Stimulated activated CD4-positive, alpha-beta T cell treated with anti-CD3 and anti-CD28 coated beads, TNF-alpha, amount 100 ng/mL, for 24 hours (primary cell): ENCODE measurements around the gene PRR36.
A peak's percentile ranks its signal among the peaks of the same experiment; 100 is the strongest.
"Not testable (repeated sequence)": the region's sequence is repeated elsewhere in the genome, so short reads cannot be mapped to it uniquely, and the experiment has no call there.

Experiments used
- DNase-seq, 3 experiments: peaks; one replicate each; pipeline ENCODE4 v3.0.0-alpha.2; 2020; ENCODE audit warnings: low read depth in 3 of 3

The PRR36 gene

GRCh38 chr19:7899751-7900378 is 25.7 kb upstream of the PRR36 start:
- DNase-seq, result no peak

GRCh38 chr19:7898967-7899366 is 24.8 kb upstream of the PRR36 start:
- DNase-seq, result no peak

- DNase-seq, result no peak
Measured at GRCh38 chr19:7897292-7897691, 23.1 kb upstream of the PRR36 start.

- no peak for DNase-seq
Measured at GRCh38 chr19:7895565-7895964, 21.4 kb upstream of the PRR36 start.

GRCh38 chr19:7894612-7895309 is 20.6 kb upstream of the PRR36 start:
- DNase-seq, result no peak

- not testable (repeated sequence) for DNase-seq
Measured at GRCh38 chr19:7893362-7894101, 19.3 kb upstream of the PRR36 start.

GRCh38 chr19:7888826-7889217 is 14.6 kb upstream of the PRR36 start:
- DNase-seq, result no peak

- peak in 1 of 3 experiments; percentile 57 for DNase-seq
Measured at GRCh38 chr19:7888145-7888825, 14.1 kb upstream of the PRR36 start, which contains the start of gene LRRC8E. TSS of gene LRRC8E (plus strand) at chr19:7888510. CDS start at chr19:7895604, 7,094 bp downstream.

- DNase-seq, result no peak
Measured at GRCh38 chr19:7887408-7888144, 13.4 kb upstream of the PRR36 start.

GRCh38 chr19:7885818-7886217 is 11.6 kb upstream of the PRR36 start:
- no peak for DNase-seq

- no peak for DNase-seq
Measured at GRCh38 chr19:7883796-7884570, 9.8 kb upstream of the PRR36 start.

GRCh38 chr19:7883105-7883504 is 8.9 kb upstream of the PRR36 start:
- no peak for DNase-seq

- no peak for DNase-seq
Measured at GRCh38 chr19:7881910-7882309, 7.7 kb upstream of the PRR36 start.

- no peak for DNase-seq
Measured at GRCh38 chr19:7879836-7880235, 5.6 kb upstream of the PRR36 start.

- DNase-seq, result no peak
Measured at GRCh38 chr19:7879111-7879807, 5.1 kb upstream of the PRR36 start.

GRCh38 chr19:7877249-7877836 is 3.2 kb upstream of the PRR36 start:
- DNase-seq, result no peak

- DNase-seq, result no peak
Measured at GRCh38 chr19:7874897-7875273, 695 bp upstream of the PRR36 start.

GRCh38 chr19:7873304-7874075 is 700 bp downstream of the PRR36 start:
- no peak for DNase-seq
